GM21360 (cell line): ENCODE data around the gene NAP1L3.
A peak's percentile ranks its signal among the peaks of the same experiment; 100 is the strongest.

Source experiments
- ATAC-seq: cut with Tn5 transposase; IDR thresholded peaks from one replicate; pipeline ENCODE4 v1.9.1; 2021; ENCODE audit warnings: mild to moderate bottlenecking, moderate library complexity; ENCODE audit not compliant: unreplicated experiment

Gene NAP1L3, protein sequence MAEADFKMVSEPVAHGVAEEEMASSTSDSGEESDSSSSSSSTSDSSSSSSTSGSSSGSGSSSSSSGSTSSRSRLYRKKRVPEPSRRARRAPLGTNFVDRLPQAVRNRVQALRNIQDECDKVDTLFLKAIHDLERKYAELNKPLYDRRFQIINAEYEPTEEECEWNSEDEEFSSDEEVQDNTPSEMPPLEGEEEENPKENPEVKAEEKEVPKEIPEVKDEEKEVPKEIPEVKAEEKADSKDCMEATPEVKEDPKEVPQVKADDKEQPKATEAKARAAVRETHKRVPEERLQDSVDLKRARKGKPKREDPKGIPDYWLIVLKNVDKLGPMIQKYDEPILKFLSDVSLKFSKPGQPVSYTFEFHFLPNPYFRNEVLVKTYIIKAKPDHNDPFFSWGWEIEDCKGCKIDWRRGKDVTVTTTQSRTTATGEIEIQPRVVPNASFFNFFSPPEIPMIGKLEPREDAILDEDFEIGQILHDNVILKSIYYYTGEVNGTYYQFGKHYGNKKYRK

DNA sequence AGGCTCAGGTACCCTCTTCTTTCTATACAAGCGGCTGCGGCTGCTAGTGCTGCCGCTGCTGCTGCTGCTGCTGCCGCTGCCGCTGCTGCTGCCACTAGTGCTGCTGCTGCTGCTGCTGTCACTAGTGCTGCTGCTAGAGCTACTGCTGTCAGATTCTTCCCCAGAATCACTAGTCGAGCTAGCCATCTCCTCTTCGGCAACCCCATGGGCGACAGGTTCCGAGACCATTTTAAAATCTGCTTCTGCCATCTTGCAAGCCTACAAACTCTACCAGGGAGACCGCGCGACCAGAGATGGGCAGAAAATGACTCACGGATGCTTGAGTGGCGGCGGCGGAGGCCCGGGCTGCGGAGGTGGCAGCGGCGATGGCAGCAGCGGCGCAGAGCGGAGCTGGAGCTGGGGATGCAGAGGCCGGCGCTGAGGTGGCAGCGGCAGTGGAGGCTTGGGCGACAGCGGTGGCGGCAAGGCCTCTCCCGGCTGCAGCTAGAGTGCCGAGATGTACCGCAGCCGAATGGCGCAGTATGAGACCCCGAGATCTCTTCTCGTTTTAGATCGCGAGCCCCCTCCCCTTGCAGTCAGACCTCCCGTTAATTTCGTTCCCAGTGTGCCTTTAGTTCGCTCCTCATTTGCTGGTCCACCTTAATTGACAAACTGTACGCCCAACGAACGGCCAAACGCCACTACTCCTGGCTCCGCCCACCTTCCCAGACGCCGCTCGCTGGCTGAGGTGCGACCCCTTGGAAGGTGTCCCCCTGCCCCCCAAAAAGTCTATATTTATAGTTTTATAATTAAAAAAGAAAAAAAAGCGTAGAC is at the start of gene NAP1L3:
Gene NAP1L3, minus strand, starts transcription at position 523 of the 813 bp plus-strand sequence. Its CDS starts 274 bp downstream, at position 249.
- peak; percentile 57 for ATAC-seq

DNA sequence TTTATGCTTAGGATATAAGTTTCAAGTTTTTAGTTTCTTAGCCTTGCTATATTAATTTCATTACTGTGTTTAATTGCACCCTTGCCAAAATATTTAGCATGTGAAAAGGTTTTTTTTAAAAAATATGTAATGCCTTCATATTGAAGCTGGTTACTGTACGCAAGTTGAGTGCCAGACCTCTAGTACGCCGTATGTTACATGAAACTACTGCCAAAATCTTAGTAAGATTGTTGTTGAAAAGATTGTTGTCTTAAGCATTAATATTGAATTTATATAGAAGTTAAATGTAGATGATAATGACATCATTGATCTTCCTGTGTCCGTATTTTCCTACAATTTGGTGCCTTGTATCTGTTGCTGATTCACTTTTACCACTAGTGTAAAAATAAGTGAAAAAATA is 37.7 kb upstream of the NAP1L3 start:
- no peak for ATAC-seq

DNA sequence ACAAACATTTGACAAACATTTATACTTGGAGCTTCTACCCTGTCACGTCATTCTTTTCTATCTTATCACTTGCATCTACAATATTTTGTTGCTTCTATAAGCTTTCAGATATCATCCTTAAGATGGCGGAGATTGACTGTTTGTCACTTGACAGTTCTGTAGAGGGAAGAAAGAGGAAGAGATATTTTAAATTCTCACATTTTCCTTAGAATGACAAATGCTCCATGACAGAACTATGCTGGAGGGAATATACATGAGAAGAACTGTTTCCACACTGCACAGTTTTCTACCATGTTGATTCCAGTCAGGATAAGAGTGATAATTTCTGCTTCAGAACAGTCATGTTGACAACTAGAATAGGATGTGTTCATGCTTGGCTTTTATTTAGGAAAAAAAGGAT is 30.3 kb upstream of the NAP1L3 start:
- ATAC-seq = no peak

DNA sequence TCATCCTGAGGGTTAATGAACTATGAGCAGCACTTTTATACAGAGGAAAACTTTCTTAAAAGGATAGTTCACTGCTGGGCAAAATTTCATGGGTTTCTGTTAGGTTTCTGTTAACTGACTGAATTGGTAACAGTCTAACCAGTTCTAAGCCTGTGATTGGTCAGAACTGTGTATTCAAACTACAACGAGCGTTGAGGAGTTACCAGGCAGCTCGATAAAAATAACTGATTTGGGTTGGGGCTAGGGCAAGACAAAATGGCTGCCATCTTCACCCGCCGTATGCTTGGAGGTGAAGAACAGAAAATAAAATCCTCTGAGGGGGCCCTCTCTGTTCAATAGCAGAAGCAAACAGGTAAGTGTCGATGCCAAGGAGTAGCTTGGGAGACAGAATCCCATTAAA is 22.6 kb upstream of the NAP1L3 start:
- no peak for ATAC-seq

DNA sequence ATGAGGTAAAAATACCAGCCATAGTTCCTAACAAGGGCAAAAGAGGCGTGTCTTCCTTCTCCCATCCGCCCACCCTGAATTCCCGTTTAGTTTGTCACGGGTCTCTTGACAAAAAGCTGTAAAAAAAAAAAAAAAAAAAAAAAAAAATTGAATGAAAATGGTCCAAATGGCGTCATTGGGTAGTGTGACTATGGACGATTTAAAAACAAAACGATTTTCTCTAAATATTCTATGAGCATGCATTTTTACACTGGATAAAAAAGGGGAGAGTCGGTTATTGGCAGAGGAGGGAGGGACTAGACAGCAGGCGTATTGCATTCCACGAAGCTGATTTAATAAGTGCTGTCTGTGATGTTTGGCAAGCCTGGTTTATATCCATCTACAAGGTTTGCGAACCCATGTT is 492 bp upstream of the NAP1L3 start, which contains the start of gene FAM133A:
Gene FAM133A, plus strand, starts transcription at position 338 of the 403 bp plus-strand sequence. CDS start 35,214 bp downstream, outside the sequence.
- ATAC-seq = no peak

DNA sequence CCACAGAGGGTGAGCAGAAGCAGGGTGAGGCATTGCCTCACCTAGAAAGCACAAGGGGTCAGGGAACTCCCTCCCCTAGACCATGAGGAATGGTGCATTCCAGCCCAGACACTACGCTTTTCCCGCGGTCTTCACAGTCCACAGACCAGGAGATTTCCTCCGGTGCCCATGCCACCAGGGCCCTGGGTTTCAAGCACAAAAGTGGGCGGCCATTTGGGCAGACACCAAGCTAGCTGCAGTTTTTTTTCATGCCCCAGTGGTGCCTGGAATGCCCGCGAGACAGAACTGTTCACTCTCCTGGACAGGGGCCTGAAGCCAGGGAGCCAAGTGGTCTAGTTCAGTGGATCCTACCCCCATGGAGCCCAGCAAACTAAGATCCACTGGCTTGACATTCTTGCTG is 12.8 kb downstream of the NAP1L3 start:
- no peak for ATAC-seq

DNA sequence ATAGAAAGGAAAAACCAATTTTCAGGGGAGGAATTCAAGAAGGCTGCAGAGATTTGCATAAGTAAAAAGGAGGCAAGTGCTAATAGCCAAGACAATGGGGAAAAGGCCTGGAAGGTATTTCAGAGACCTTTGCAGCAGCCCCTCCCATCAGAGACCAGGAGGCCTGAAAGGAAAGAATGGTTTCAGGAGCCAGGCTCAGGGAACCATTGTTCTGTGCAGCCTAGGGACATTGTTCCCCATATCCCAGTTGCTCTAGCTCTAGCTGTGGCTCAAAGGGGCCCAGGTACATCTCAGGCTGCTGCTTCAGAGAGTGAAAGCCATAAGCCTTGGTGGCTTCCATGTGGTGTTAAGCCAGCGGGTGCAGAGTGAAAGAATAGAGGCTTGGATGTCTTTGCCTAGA is 24.0 kb downstream of the NAP1L3 start:
- no peak for ATAC-seq

DNA sequence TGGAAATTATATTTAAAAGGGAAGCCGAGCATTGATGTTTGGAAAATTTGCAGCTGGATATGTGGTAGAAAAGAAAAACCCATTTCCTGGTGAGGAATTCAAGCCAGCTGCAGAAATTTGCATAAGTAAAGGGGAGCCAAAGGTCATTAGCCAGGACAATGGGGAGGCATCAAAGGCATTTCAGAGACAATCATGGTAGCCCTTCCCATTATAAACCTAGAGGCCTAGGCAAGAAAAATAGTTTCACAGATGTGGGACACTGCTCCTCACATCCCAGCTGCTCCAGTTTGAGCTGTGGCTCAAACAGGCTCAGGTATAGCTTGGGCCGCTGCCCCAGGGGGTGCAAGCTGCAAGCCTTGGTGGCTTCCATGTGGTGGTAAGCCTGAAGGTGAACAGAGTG is 35.8 kb downstream of the NAP1L3 start:
- ATAC-seq = no peak
